ENCODE data around the gene PACSIN1.

PACSIN1 gene

GRCh38 chr6:34441526-34441925 lies 24.4 kb upstream of the PACSIN1 start:
- no peak overlapping the region for H3K4me3 ChIP-seq (ENCODE audit: control insufficient read depth, low read depth, low read length)
- DNase-seq (ENCODE audit: low read depth) = no peak
- no peak for TF ChIP-seq CTCF (conservative IDR thresholded peaks at IDR 0.05; ENCODE audit: control insufficient read depth, insufficient read depth, low read depth, low read length)

- no peak for DNase-seq (ENCODE audit: low read depth)
- no peak overlapping the region for H3K4me3 ChIP-seq (ENCODE audit: control insufficient read depth, low read depth, low read length)
- TF ChIP-seq CTCF (conservative IDR thresholded peaks at IDR 0.05; ENCODE audit: control insufficient read depth, insufficient read depth, low read depth, low read length) = no peak
Measured at GRCh38 chr6:34445313-34445860, 20.5 kb upstream of the PACSIN1 start.

- no peak for DNase-seq (ENCODE audit: low read depth)
- TF ChIP-seq CTCF (conservative IDR thresholded peaks at IDR 0.05; ENCODE audit: control insufficient read depth, insufficient read depth, low read depth, low read length) = no peak
- no peak overlapping the region for H3K4me3 ChIP-seq (ENCODE audit: control insufficient read depth, low read depth, low read length)
Measured at GRCh38 chr6:34447386-34447785, 18.5 kb upstream of the PACSIN1 start.

GRCh38 chr6:34447910-34448309 lies 18.0 kb upstream of the PACSIN1 start:
- H3K4me3 ChIP-seq (ENCODE audit: control insufficient read depth, low read depth, low read length) = no peak overlapping the region
- no peak for TF ChIP-seq CTCF (conservative IDR thresholded peaks at IDR 0.05; ENCODE audit: control insufficient read depth, insufficient read depth, low read depth, low read length)
- no peak for DNase-seq (ENCODE audit: low read depth)

- DNase-seq (ENCODE audit: low read depth) = no peak
- TF ChIP-seq CTCF (conservative IDR thresholded peaks at IDR 0.05; ENCODE audit: control insufficient read depth, insufficient read depth, low read depth, low read length) = no peak
- H3K4me3 ChIP-seq (ENCODE audit: control insufficient read depth, low read depth, low read length) = no peak overlapping the region
Measured at GRCh38 chr6:34451192-34451591, 14.7 kb upstream of the PACSIN1 start.

GRCh38 chr6:34455831-34456230 lies 10.0 kb upstream of the PACSIN1 start:
- no peak overlapping the region for H3K4me3 ChIP-seq (ENCODE audit: control insufficient read depth, low read depth, low read length)
- TF ChIP-seq CTCF (conservative IDR thresholded peaks at IDR 0.05; ENCODE audit: control insufficient read depth, insufficient read depth, low read depth, low read length) = no peak
- no peak for DNase-seq (ENCODE audit: low read depth)

- no peak for TF ChIP-seq CTCF (conservative IDR thresholded peaks at IDR 0.05; ENCODE audit: control insufficient read depth, insufficient read depth, low read depth, low read length)
- DNase-seq (ENCODE audit: low read depth) = no peak
- no peak overlapping the region for H3K4me3 ChIP-seq (ENCODE audit: control insufficient read depth, low read depth, low read length)
Measured at GRCh38 chr6:34457382-34457741, 8.5 kb upstream of the PACSIN1 start.

Measured in fibroblast of mammary gland (primary cell).